GM06990 (cell line): Measurements from ENCODE around the gene TRIM59.
"Not testable (repeated sequence)": the region's sequence is repeated elsewhere in the genome, so short reads cannot be mapped to it uniquely, and the experiment has no call there.

Experiments used
- DNase-seq: peaks from one replicate; pipeline ENCODE4 v3.0.0-alpha.2; 2011; ENCODE audit not compliant: insufficient read length; ENCODE audit errors: extremely low read depth
- H3K27me3 ChIP-seq: replicated peaks from 2 replicates; pipeline ENCODE4 v1.6.0; 2011; ENCODE audit warnings: low read length; ENCODE audit not compliant: control insufficient read depth, insufficient read depth
- H3K36me3 ChIP-seq: 2 replicates; pipeline ENCODE4 v1.5.1; 2011; ENCODE audit warnings: low read length; ENCODE audit not compliant: control insufficient read depth, insufficient read depth
- H3K4me3 ChIP-seq: replicated peaks from 2 replicates; pipeline ENCODE4 v1.5.1; 2011; ENCODE audit warnings: low read depth, mild to moderate bottlenecking, control low read depth, low read length
- TF ChIP-seq, protein P1 (sequence below): IDR thresholded peaks from 2 replicates; pipeline ENCODE4 v1.5.1; 2011; ENCODE audit warnings: low read length, control low read depth, mild to moderate bottlenecking, inconsistent platforms; ENCODE audit not compliant: insufficient read depth, poor library complexity, severe bottlenecking

The TRIM59 gene

GRCh38 chr3:160455846-160456245, 6.3 kb upstream of the TRIM59 start:
- no peak for DNase-seq
- Histone ChIP-seq H3K27me3 (no peaks in the 10 kb centered on the region), H3K36me3 (no peaks in the 10 kb centered on the region), H3K4me3 (no peak overlapping the region)
- TF ChIP-seq, protein P1, sequence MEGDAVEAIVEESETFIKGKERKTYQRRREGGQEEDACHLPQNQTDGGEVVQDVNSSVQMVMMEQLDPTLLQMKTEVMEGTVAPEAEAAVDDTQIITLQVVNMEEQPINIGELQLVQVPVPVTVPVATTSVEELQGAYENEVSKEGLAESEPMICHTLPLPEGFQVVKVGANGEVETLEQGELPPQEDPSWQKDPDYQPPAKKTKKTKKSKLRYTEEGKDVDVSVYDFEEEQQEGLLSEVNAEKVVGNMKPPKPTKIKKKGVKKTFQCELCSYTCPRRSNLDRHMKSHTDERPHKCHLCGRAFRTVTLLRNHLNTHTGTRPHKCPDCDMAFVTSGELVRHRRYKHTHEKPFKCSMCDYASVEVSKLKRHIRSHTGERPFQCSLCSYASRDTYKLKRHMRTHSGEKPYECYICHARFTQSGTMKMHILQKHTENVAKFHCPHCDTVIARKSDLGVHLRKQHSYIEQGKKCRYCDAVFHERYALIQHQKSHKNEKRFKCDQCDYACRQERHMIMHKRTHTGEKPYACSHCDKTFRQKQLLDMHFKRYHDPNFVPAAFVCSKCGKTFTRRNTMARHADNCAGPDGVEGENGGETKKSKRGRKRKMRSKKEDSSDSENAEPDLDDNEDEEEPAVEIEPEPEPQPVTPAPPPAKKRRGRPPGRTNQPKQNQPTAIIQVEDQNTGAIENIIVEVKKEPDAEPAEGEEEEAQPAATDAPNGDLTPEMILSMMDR = no peak

DNA sequence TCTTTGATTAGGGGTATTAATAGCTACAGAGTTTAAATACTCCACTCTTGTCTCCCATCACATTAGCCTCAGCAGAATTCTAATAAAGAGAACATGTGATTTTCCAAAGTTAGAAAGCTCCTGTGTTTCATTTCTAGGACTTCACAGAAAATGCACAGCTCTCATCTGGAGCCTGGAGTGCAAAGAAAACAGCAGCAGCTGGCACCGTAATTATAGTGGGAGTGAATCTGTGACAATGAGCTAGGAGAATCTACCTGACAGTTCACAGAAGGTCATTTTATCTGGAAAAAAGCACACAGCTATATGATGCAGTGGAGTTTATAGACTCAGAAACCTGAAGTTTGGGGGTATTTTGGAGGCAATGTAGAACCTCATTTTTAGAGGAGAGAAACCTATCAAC, 5.4 kb upstream of the TRIM59 start:
- Histone ChIP-seq H3K36me3 (no peaks in the 10 kb centered on the region), H3K27me3 (no peaks in the 10 kb centered on the region), H3K4me3 (no peak overlapping the region)
- DNase-seq = no peak
- TF ChIP-seq, protein P1 = no peak

GRCh38 chr3:160452251-160452650, 2.7 kb upstream of the TRIM59 start:
- H3K36me3 ChIP-seq, H3K27me3 ChIP-seq, H3K4me3 ChIP-seq, DNase-seq: not testable (repeated sequence)

DNA sequence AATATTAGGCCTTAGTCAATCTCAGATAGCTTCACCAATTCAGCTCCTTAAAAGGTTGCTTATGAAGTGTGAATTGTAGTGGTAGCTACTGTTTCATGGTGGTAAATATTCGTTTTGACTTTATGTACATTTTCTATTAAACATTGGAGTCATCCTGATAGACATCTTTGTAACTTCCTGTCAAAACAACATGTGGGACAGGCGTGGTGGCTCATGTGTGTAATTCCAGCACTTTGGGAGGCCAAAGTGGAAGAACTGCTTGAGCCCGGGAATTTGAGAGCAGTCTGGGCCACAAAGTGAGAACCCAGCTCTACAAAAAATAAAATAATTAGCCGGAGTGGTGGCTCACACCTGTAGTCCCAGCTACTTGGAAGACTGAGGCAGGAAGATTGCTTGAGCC, 2.0 kb upstream of the TRIM59 start:
- Histone ChIP-seq H3K4me3 (no peak overlapping the region), H3K36me3 (peaks cover under 1% of the 10 kb centered on the region), H3K27me3 (no peaks in the 10 kb centered on the region)
- no peak for DNase-seq
- TF ChIP-seq, protein P1 = no peak

DNA sequence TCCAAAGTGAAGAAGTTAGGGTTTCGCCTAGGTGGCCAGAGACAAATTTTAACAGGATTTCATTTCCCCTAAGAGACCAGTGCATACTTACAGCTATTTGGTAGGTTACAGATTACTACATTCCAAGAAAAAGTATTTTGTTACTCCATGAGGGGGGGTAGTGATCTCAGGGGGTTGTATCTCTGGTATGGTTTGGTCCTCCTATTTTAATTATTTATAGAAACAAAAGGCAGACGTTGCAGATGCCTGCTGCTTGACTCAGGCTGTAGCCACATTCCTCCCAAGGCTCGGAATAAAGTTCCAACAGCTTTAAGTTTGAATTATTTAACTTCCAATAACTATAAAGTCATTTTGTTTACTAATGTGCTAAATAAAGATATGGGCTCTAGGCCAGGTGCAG, 1.3 kb upstream of the TRIM59 start:
- H3K27me3 ChIP-seq = no peaks in the 10 kb centered on the region
- H3K36me3 ChIP-seq = peaks cover 3% of the 10 kb centered on the region
- DNase-seq = no peak
- H3K4me3 ChIP-seq = peak overlapping the region; percentile 94
- TF ChIP-seq, protein P1 = no peak

DNA sequence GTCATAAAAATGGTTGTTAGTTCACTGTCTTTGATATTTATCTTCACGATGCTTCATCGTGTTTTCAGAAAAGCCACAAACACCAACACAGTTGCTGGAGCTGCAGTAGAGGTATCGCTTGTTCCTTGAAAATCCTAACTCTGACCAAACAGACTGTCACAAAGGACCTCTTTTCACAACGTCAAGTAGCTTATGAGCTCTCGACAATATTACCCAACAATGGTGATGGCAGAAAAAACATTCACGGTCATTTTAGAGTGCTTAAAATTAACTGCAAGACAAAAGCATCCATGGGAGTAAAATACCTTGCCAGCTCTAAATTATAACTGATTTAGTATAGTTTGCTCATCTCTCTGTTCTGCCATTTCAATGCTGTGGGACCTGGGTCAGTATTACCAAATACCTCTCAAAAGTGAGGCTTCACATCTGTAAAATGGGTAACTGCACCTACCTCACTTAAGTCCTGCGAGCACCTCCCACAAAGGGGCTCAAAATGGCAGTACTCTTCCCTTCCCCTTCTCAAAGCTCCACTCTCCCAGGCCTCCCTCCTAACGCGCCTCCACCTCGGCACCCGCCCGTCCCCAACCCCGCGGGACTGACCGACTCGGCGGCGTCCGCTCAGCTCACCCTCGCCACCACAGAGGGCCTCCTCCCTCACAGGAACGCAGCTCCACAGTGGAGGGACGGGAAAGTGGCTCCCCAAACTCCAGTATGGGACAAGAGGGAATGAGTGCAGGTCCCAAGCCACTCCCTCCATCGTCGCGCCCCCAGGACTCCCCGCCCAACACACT, 546 bp downstream of the TRIM59 start:
- no peak for DNase-seq
- H3K36me3 ChIP-seq = peaks cover 3% of the 10 kb centered on the region
- H3K4me3 ChIP-seq = peak overlapping the region; percentile 94
- TF ChIP-seq, protein P1 = no peak
- H3K27me3 ChIP-seq = no peaks in the 10 kb centered on the region
